ENCODE data around the gene ADAT3. TPM values are rescaled to one million over a fixed set of nuclear protein-coding genes. Genes with fewer than 3 reads are reported as not detected.
"Not testable (repeated sequence)": the region's sequence is repeated elsewhere in the genome, so short reads cannot be mapped to it uniquely, and the experiment has no call there.

ADAT3 gene
- total and polyA plus RNA-seq, 4 donors: 4.0 to 11.9 (median 6.8) TPM

DNA sequence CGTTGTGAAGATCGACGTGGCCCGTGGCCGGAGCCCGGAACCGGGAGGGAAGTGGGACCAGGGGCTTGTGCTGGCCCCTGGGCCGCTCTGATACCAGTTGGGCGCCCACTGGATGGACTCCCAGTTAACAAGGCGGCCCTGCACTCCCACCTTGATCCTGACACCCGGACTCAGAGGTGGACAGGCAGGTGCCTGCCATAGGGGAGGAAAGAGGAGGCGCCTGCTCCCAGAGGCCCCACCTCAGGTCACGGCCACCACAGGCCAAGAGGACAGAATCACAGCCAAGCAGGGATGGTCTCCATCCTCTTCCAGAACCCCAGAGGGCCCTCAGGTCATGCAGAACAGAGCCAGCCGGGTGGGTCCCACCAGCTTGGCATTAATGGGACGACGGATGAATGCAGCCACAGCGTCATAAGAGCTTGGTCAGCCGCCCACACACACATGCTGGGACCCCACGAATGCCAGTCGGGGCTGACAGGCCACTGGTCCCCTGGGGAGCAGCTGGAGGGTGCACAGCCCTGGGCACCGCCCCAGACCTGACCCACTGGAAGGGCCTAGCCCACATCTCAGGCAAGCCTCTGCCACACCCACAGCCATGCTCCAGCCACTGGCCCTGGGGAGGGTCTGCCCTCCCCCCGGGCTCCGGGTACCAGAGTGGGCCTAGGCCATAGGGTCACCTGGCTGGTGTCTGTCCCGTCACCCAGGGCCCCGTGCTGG lies 32.2 kb upstream of the ADAT3 start:
- WGBS, 2 donors: 76 to 83% methylated on average over 25 of the region's 25 CpGs
- H3K27ac ChIP-seq (ENCODE audit: low read depth in 1 of 2, low read length in 1 of 2): peak overlapping the region; percentile 87 to 90
- TF ChIP-seq, protein P1, sequence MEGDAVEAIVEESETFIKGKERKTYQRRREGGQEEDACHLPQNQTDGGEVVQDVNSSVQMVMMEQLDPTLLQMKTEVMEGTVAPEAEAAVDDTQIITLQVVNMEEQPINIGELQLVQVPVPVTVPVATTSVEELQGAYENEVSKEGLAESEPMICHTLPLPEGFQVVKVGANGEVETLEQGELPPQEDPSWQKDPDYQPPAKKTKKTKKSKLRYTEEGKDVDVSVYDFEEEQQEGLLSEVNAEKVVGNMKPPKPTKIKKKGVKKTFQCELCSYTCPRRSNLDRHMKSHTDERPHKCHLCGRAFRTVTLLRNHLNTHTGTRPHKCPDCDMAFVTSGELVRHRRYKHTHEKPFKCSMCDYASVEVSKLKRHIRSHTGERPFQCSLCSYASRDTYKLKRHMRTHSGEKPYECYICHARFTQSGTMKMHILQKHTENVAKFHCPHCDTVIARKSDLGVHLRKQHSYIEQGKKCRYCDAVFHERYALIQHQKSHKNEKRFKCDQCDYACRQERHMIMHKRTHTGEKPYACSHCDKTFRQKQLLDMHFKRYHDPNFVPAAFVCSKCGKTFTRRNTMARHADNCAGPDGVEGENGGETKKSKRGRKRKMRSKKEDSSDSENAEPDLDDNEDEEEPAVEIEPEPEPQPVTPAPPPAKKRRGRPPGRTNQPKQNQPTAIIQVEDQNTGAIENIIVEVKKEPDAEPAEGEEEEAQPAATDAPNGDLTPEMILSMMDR (IDR thresholded peaks at IDR 0.05; ENCODE audit: control extremely low read depth, extremely low read depth): no peak
- H3K9ac ChIP-seq (ENCODE audit: insufficient read depth in 1 of 2, low read length in 2 of 2): no peak overlapping the region
- no peaks in the 10 kb centered on the region for H3K9me3 ChIP-seq (ENCODE audit: control insufficient read depth in 4 of 4, insufficient read depth in 3 of 4, low read length in 3 of 4)
- H3K27me3 ChIP-seq (ENCODE audit: control insufficient read depth in 3 of 3, insufficient read depth in 3 of 3, low read length in 2 of 3): no peaks in the 10 kb centered on the region
- H3K4me1 ChIP-seq (ENCODE audit: control insufficient read depth in 5 of 5, insufficient read depth in 5 of 5, low read length in 5 of 5): peaks cover 3 to 32% (median 12%) of the 10 kb centered on the region in 5 donors
- no peak for DNase-seq
- no peak for ATAC-seq (ENCODE audit: insufficient read depth, low FRiP score)
- peaks cover 0 to 19% (median 0%) of the 10 kb centered on the region in 4 donors for H3K36me3 ChIP-seq (ENCODE audit: control insufficient read depth in 4 of 4, insufficient read depth in 4 of 4, low read length in 4 of 4)
- peak overlapping the region; percentile 32 for H3K4me3 ChIP-seq

GRCh38 chr19:1873524-1874473 lies 31.4 kb upstream of the ADAT3 start:
- Histone ChIP-seq H3K27ac (ENCODE audit: low read depth in 1 of 2, low read length in 1 of 2) (peak overlapping the region; percentile 87 to 90), H3K9me3 (ENCODE audit: control insufficient read depth in 4 of 4, insufficient read depth in 3 of 4, low read length in 3 of 4) (no peaks in the 10 kb centered on the region), H3K9ac (ENCODE audit: insufficient read depth in 1 of 2, low read length in 2 of 2) (no peak overlapping the region), H3K36me3 (ENCODE audit: control insufficient read depth in 4 of 4, insufficient read depth in 4 of 4, low read length in 4 of 4) (peaks cover 0 to 19% (median 0%) of the 10 kb centered on the region in 4 donors), H3K4me1 (ENCODE audit: control insufficient read depth in 5 of 5, insufficient read depth in 5 of 5, low read length in 5 of 5) (peaks cover 3 to 32% (median 12%) of the 10 kb centered on the region in 5 donors), H3K4me3 (peak overlapping the region; percentile 32), H3K27me3 (ENCODE audit: control insufficient read depth in 3 of 3, insufficient read depth in 3 of 3, low read length in 2 of 3) (no peaks in the 10 kb centered on the region)
- DNase-seq (peak in 2 of 3 donors; percentile 25 to 49), ATAC-seq (ENCODE audit: insufficient read depth, low FRiP score) (no peak)
- TF ChIP-seq, protein P1 (IDR thresholded peaks at IDR 0.05; ENCODE audit: control extremely low read depth, extremely low read depth): no peak
- 47 to 67% methylated on average over 29 of the region's 29 CpGs for WGBS, 2 donors

DNA sequence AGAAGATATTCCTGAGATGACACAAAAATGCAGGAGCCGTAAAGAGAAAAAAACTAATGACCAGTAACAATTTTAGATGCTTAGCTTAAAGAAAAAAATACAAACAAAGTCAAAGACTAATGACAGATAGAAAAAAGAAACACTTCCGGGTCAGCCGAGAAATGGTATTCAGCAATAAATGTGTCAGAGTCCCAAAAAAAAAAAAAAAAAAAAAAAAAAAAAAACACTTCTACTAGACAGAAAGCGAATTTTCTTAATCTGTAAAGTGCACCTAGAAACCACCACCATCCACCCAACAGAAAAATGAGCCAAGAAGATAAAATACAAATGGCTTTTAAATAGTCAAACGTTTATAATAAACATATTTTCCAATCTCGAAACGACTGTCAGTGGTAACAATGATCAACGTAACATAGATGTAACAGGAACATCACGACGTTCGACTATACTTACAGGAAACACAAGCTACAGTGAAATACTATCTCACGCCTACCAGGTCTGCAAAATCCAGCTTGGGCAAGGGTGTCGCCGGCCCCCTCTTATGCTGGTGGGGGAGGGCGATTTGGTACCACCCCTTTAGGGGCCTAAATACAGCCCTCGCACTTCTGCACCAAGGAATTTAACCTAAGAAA lies 30.5 kb upstream of the ADAT3 start:
- ATAC-seq (ENCODE audit: insufficient read depth, low FRiP score) (no peak), DNase-seq (no peak)
- Histone ChIP-seq H3K9ac (ENCODE audit: insufficient read depth in 1 of 2, low read length in 2 of 2) (no peak overlapping the region), H3K27me3 (ENCODE audit: control insufficient read depth in 3 of 3, insufficient read depth in 3 of 3, low read length in 2 of 3) (no peaks in the 10 kb centered on the region), H3K9me3 (ENCODE audit: control insufficient read depth in 4 of 4, insufficient read depth in 3 of 4, low read length in 3 of 4) (no peaks in the 10 kb centered on the region), H3K4me1 (ENCODE audit: control insufficient read depth in 5 of 5, insufficient read depth in 5 of 5, low read length in 5 of 5) (peaks cover 3 to 32% (median 12%) of the 10 kb centered on the region in 5 donors), H3K27ac (ENCODE audit: low read depth in 1 of 2, low read length in 1 of 2) (peak overlapping the region; percentile 77 to 84), H3K36me3 (ENCODE audit: control insufficient read depth in 4 of 4, insufficient read depth in 4 of 4, low read length in 4 of 4) (peaks cover 0 to 21% (median 0%) of the 10 kb centered on the region in 4 donors), H3K4me3 (peak overlapping the region; percentile 45)
- TF ChIP-seq, protein P1 (IDR thresholded peaks at IDR 0.05; ENCODE audit: control extremely low read depth, extremely low read depth): no peak
- 6 to 8% methylated on average over 16 of the region's 16 CpGs for WGBS, 2 donors

- Histone ChIP-seq H3K36me3 (ENCODE audit: control insufficient read depth in 4 of 4, insufficient read depth in 4 of 4, low read length in 4 of 4) (peaks cover 0 to 25% (median 0%) of the 10 kb centered on the region in 4 donors), H3K27ac (ENCODE audit: low read depth in 1 of 2, low read length in 1 of 2) (peak overlapping the region; percentile 98), H3K4me3 (peak overlapping the region; percentile 90), H3K4me1 (ENCODE audit: control insufficient read depth in 5 of 5, insufficient read depth in 5 of 5, low read length in 5 of 5) (peaks cover 3 to 32% (median 12%) of the 10 kb centered on the region in 5 donors)
- not testable (repeated sequence) for ATAC-seq (ENCODE audit: insufficient read depth, low FRiP score); H3K9ac ChIP-seq (ENCODE audit: insufficient read depth in 1 of 2, low read length in 2 of 2); H3K9me3 ChIP-seq (ENCODE audit: control insufficient read depth in 4 of 4, insufficient read depth in 3 of 4, low read length in 3 of 4); H3K27me3 ChIP-seq (ENCODE audit: control insufficient read depth in 3 of 3, insufficient read depth in 3 of 3, low read length in 2 of 3)
- peak in 1 of 3 donors; percentile 11 for DNase-seq
- WGBS, 2 donors: 1 to 3% methylated on average over 11 of the region's 11 CpGs
Measured at GRCh38 chr19:1875265-1875645, 29.9 kb upstream of the ADAT3 start.
